LNCaP clone FGC (cell line): ENCODE data around the gene USF2.

Experiments used
- DNase-seq: peaks from one replicate; pipeline ENCODE4 v3.0.0-alpha.2; 2011; ENCODE audit warnings: low read depth
- H3K4me3 ChIP-seq: 2 replicates; pipeline ENCODE4 v1.5.1; 2011; ENCODE audit warnings: mild to moderate bottlenecking, low read depth, low read length, control low read depth
- CTCF ChIP-seq: IDR thresholded peaks from 2 replicates; pipeline ENCODE4 v1.5.1; 2012; ENCODE audit warnings: mild to moderate bottlenecking; ENCODE audit not compliant: control insufficient read depth, insufficient read depth; ENCODE audit errors: extremely low read depth

Gene USF2

GRCh38 chr19:35316560-35316959 is 47.8 kb downstream of the USF2 start:
- TF ChIP-seq CTCF, result no peak
- no peak for DNase-seq
- H3K4me3 ChIP-seq, result no peak overlapping the region

- no peak overlapping the region for H3K4me3 ChIP-seq
- no peak for TF ChIP-seq CTCF
- DNase-seq, result no peak
Observed at GRCh38 chr19:35317464-35318043, 48.8 kb downstream of the USF2 start.

- no peak for DNase-seq
- no peak overlapping the region for H3K4me3 ChIP-seq
Observed at GRCh38 chr19:35318679-35319448, 50.1 kb downstream of the USF2 start.

GRCh38 chr19:35320065-35320713 is 51.4 kb downstream of the USF2 start:
- H3K4me3 ChIP-seq, result no peak overlapping the region
- no peak for TF ChIP-seq CTCF
- DNase-seq, result no peak

More at GRCh38 chr19:35318679-35319448, 50.1 kb downstream of the USF2 start:
- no peak for TF ChIP-seq CTCF

GRCh38 chr19:35321291-35321690 is 52.5 kb downstream of the USF2 start:
- no peak for DNase-seq
- H3K4me3 ChIP-seq, result no peak overlapping the region
- TF ChIP-seq CTCF, result no peak

- DNase-seq, result no peak
- H3K4me3 ChIP-seq, result no peak overlapping the region
- no peak for TF ChIP-seq CTCF
Observed at GRCh38 chr19:35322014-35322413, 53.3 kb downstream of the USF2 start.

GRCh38 chr19:35327642-35328041 is 58.9 kb downstream of the USF2 start:
- H3K4me3 ChIP-seq, result no peak overlapping the region
- TF ChIP-seq CTCF, result 0 out of 2 replicates have a peak, but pooled peaks have one; percentile 5
- no peak for DNase-seq
